Stimulated activated CD4-positive, alpha-beta T cell treated with anti-CD3 and anti-CD28 coated beads, Interleukin-1b, Interleukin-23, amount 100 ng/mL, for 24 hours (primary cell): ENCODE results near the gene KPTN.

Experiments
- DNase-seq, 4 experiments: peaks; one replicate each; pipeline ENCODE4 v3.0.0-alpha.2; 2020; ENCODE audit warnings: low read depth in 4 of 4, low spot score in 1 of 4

The KPTN gene

GRCh38 chr19:47483800-47484690 lies at the start of gene KPTN:
Gene KPTN, minus strand, starts transcription at chr19:47484219. Its CDS starts 59 bp downstream, at chr19:47484160.
- peak; percentile 80 to 86 (median 84) for DNase-seq

DNA sequence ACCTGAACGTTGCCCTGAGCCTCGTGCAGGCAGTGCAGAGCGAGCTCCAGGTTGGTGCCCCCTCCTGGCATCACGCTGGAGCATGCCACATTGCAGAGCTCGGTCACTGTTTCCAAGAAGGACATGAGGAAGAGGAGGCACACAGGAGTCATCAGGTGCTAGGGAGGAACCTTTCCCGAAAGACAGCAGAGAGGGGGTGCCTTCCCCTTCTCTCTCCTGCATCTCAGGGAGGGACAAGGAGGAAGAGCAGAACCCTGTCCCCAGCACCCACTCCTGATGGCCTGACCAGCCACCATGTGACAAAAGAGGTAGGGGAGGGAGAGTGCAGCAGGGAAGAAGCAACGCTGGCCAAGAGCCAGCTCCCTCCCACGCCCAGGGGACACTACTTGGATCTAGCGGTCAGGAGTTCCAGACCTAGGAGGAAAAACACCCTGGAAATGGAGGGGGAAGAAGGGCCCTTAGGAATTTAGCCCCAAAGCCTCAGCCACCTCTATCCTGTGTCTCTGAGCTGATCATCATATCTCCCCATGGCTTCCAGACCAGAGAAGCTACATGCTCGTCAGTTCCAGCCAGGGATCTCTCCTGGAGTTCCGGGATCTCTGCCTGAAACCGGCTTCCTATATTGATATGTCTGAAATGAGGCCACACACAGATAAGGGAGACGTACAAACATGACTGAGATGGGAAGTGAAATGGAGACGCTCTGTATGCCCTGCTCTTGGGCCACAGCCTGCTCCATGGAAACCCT lies 47.8 kb upstream of the KPTN start:
- no peak for DNase-seq

GRCh38 chr19:47529018-47529742 lies 45.2 kb upstream of the KPTN start:
- no peak for DNase-seq

DNA sequence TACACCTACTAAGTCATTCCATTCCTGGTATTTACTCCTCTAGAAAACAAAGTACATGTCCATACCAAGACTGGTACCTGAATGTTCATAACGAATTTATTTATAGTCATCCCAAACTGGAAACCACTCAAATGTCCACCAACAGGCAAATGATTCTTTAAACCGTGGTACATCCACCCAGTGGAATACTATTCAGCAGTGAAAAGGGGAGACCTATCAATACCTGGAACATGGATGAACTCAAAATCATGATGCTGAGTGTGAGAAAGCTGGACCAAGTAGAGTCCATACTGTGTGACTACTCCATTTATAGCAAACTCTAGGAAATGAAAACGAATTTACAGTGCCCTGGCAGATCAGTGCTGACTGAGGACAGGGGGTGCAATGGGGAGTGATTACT lies 42.8 kb upstream of the KPTN start:
- DNase-seq = no peak

DNA sequence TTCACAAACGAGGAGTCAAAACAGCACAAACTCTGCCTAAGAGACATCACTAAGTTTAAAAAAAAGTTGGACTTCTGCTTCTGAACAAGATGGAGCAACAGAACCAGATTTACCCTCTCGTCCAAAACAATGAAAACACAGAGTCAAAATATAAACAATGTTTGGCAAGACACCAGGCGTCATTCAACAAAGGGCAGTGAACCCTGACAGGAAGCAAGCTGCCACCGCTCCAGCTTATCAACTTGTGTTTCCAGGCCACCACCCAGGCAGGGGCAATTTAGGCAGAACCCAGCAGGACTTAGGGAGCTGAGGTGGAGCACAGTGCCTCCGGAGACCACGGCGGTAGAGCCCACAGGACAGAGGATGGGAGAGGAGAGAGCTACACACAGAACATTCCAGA lies 39.5 kb upstream of the KPTN start:
- no peak for DNase-seq

DNA sequence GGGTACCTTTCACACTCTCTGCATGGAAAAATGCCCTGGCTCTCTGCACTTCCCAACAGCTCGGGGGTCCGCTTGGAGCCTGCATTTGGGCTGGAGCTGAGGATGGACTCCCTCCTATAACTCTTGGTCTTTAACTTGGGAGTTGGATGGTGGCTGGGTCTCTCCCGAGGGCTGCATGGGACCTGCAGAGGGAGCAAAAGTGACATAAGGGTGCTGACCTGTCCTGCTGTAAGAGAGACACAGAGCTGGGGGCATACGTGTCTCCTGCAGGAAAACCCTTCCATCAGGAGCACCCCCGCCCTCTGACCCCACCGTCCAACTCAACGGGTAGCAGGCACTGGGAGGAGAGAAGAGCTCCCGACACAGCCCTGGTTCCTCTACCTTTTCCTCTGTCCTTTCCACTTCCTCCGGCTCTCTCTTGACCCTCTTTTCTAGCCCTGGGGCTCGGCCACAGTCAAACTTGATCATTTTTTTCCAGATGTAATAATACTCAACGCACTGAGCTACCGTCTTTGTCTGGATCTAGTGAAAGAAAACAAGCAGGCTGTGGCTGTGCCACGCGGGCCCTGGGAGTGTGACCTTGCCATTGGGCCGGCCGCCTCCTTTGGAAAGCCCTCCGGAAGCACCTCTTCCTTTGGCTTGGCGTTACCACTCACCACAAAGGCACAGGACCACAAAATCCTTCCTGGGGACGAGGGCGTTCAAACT lies 37.6 kb upstream of the KPTN start:
- no peak for DNase-seq

DNA sequence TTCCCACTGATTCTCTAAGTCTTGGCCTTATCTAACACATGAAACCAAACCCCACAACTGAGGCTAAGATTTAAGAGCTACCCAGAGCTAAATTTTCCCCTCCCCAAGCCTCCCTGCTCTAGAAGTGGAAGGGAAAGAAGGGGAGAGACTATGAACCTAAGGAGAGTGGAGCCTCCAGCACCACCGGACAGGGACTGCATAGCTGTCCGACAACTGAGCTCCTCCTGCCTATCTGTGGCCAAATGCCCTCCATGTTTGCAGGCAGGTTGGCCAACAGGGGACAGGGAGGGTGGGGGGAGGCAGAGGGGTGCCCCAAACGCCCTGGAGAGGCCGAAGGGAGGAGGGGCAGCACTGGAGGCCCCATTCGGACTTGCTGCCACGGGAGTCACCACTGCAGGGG lies 36.8 kb upstream of the KPTN start:
- no peak for DNase-seq

DNA sequence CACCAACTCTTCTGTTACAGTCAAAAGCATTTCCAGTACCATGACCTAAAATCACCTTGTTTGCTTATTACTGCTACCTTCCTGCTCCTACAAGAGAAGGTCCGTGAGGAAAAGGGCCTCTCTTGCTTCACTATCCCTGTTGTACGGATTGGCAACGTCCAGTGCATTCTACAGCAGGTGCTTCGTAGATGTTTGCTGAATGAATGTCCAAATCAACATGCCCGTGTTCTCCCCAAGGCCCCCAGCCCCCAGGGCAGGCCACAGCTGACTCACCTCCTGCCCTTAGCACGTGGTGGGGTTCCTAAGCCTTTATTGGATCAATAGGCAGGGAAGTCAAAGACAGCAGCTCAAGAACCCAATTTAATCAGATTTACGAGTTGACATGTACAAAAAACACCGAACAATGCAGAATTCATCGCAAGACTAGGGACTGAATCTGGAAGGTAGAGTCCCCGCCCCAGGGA lies 36.4 kb upstream of the KPTN start:
- DNase-seq = no peak

- no peak for DNase-seq
Observed at GRCh38 chr19:47518854-47519253, 34.8 kb upstream of the KPTN start.

- DNase-seq = peak in 1 of 4 experiments; percentile 20
Observed at GRCh38 chr19:47518139-47518538, 34.1 kb upstream of the KPTN start.

DNA sequence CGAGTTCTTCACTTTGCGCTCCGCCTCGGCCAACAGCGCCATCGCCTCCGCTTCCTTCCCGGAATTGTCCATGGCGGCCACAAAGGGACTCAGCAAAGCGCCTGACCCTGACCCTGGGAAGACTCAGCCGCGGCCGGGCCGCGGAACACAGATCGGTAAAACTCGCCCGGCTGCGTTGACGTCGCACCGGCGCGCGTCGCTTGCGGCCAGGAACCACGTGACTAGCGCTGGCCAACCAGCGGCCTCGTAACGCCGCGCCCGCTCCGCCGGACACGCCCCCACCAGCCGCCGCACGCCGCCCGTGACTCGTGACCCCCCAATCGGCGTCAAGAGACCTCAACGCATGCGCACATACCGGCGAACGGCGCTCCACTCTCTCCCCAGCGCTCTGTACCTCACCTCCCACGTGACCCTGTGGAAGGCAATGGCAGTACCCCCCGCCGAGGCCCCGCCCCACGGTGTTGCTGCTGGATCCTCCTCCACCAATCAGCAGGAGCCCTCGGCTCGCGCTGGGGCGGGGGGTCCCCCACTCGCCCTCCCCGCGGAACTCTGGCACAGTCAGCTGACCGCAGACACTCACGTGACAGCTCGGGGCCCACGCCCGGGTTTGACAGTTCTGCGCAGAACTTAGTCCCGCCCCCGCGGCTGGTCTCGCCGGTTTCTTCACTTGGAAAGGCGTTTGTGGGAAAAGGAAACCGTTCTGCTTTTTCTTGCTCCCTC lies 31.0 kb upstream of the KPTN start, which contains the start of gene NAPA:
NAPA (minus strand) TSS at position 195 of the 720 bp plus-strand sequence; CDS start at position 72, 123 bp downstream.
- DNase-seq = peak; percentile 100

GRCh38 chr19:47514151-47514868 lies 30.3 kb upstream of the KPTN start:
- peak in 1 of 4 experiments; percentile 13 for DNase-seq

- DNase-seq = no peak
Observed at GRCh38 chr19:47512948-47513319, 28.9 kb upstream of the KPTN start.

DNA sequence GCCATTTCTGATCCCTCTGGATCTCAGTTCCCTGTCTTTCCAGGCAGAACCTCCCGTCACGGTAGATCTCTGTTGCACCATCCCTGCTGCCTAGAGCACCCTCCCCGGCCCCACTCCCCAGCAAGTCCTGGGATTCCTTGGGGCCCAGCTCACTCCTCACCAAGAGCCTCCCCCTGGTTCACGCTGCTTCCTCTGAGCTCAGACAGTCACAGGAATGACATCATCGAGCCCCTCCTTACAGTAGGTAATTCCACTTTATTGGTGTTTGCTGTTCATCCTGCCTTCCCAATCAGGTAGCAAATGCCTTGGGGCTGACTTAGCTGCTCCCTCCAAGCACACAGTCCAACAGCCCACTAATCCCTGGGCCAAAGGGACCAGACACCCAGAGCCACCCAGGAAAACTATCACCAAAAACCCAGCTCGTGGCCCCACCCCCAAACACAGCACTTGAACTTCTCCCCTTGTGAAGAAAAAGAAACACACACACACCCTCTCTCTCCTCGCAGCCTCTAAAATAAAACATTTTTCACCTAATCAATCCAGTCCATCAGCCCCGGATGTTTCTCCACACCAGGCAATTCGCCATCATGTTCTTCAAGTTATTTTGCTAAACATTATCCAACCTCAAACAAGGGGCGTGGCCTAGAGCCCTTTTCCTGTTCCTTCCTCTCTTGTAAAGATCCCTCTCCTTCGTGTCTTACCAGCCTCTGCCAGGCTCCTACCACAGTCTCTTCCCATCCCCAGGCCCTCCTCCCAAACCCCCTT lies 28.3 kb upstream of the KPTN start:
- DNase-seq = no peak

GRCh38 chr19:47511681-47512080 lies 27.7 kb upstream of the KPTN start:
- no peak for DNase-seq

DNA sequence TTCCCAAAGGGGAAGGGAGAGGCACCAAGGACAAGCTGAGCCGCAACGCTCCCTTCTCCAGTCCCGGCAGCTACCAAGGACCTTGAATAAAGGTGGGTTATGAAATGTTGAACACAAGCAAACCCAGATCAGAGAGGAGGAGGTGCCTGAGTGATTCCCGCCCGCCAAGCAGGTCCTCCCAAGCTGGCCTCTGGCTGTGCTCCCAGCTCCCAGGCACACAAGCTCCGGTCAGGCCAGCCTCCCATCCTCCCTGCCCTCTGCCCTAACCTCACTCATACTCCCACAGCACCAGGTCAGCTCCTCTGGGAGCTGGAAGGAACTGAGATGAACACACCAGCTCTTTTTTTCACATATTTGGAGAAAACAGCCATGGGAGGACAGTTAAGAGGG lies 27.1 kb upstream of the KPTN start:
- no peak for DNase-seq

GRCh38 chr19:47510516-47511127 lies 26.6 kb upstream of the KPTN start:
- no peak for DNase-seq

GRCh38 chr19:47509973-47510372 lies 26.0 kb upstream of the KPTN start:
- no peak for DNase-seq
